Endothelial cell of umbilical vein (primary cell): ENCODE measurements around the gene ELOVL2.

Source experiments
- EZH2 ChIP-seq: IDR thresholded peaks from 2 replicates; pipeline ENCODE4 v1.6.1; 2012; ENCODE audit warnings: borderline replicate concordance, low read depth, mild to moderate bottlenecking, moderate library complexity, low read length, inconsistent platforms; ENCODE audit not compliant: severe bottlenecking
- FOS ChIP-seq: IDR thresholded peaks from 2 replicates; pipeline ENCODE4 v1.6.1; 2011; ENCODE audit warnings: mild to moderate bottlenecking, low read length, moderate library complexity, borderline replicate concordance; ENCODE audit not compliant: insufficient read depth
- JUN ChIP-seq: IDR thresholded peaks from 2 replicates; pipeline ENCODE4 v1.6.1; 2011; ENCODE audit warnings: borderline replicate concordance, low read depth; ENCODE audit not compliant: insufficient read length, insufficient read depth
- MYC ChIP-seq: IDR thresholded peaks from one replicate; pipeline ENCODE4 v1.6.1; 2011; ENCODE audit warnings: mild to moderate bottlenecking, low read depth, low read length
- POLR2A ChIP-seq: IDR thresholded peaks from 2 replicates; pipeline ENCODE4 v1.6.1; 2012; ENCODE audit warnings: low read depth, mild to moderate bottlenecking, control low read depth, low read length
- POLR2AphosphoS5 ChIP-seq: IDR thresholded peaks from 2 replicates; pipeline ENCODE4 v1.6.1; 2012; ENCODE audit warnings: low read depth, mild to moderate bottlenecking, control low read depth, low read length, moderate library complexity; ENCODE audit not compliant: insufficient read depth
- TF ChIP-seq, protein P1 (sequence below), 2 donors: IDR thresholded peaks; 1 replicate in 1 of 2; 2 replicates in 1 of 2; pipeline ENCODE4 v1.5.1; 2011; ENCODE audit warnings: low read length in 2 of 2, mild to moderate bottlenecking in 2 of 2, moderate library complexity in 2 of 2, control low read depth in 1 of 2, inconsistent platforms in 1 of 2, low read depth in 1 of 2; ENCODE audit not compliant: insufficient read depth in 1 of 2; ENCODE audit errors: extremely low read depth in 1 of 2
- TF ChIP-seq, protein P2 (sequence below): IDR thresholded peaks from 2 replicates; pipeline ENCODE4 v1.6.1; 2011; ENCODE audit not compliant: insufficient read depth, insufficient read length

DNA sequence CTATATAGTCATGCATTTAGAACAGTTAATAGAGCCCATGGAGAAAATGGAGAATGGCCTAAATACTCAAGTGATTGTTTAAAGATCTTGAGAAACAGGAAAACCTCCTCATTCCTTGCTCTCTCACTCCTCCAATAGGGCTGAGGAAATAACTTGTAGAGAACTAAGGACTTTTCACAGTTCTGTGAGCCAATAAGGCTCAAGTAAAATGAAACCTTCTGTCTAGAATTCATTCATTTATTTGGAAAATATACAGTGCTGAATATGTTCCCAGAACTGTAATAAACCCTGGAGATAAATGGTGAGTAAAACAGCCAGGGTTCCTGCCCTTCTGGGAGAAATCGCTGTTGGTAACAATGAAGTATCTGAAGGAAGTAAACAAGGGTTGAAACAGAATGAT is 35.3 kb downstream of the ELOVL2 start:
- TF ChIP-seq, protein P1, sequence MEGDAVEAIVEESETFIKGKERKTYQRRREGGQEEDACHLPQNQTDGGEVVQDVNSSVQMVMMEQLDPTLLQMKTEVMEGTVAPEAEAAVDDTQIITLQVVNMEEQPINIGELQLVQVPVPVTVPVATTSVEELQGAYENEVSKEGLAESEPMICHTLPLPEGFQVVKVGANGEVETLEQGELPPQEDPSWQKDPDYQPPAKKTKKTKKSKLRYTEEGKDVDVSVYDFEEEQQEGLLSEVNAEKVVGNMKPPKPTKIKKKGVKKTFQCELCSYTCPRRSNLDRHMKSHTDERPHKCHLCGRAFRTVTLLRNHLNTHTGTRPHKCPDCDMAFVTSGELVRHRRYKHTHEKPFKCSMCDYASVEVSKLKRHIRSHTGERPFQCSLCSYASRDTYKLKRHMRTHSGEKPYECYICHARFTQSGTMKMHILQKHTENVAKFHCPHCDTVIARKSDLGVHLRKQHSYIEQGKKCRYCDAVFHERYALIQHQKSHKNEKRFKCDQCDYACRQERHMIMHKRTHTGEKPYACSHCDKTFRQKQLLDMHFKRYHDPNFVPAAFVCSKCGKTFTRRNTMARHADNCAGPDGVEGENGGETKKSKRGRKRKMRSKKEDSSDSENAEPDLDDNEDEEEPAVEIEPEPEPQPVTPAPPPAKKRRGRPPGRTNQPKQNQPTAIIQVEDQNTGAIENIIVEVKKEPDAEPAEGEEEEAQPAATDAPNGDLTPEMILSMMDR (IDR thresholded peaks at IDR 0.05; ENCODE audit: extremely low read depth in 1 of 2, insufficient read depth in 1 of 2, low read depth in 1 of 2, low read length in 2 of 2) = no peak
- TF ChIP-seq POLR2A (no peak), EZH2 (no peak), FOS (no peak), POLR2AphosphoS5 (no peak), MYC (no peak), JUN (no peak)
- TF ChIP-seq, protein P2, sequence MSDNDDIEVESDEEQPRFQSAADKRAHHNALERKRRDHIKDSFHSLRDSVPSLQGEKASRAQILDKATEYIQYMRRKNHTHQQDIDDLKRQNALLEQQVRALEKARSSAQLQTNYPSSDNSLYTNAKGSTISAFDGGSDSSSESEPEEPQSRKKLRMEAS = no peak
